SK-N-SH (cell line): ENCODE measurements around the gene LRTM2. TPM values are rescaled to one million over a fixed set of nuclear protein-coding genes. Genes with fewer than 3 reads are reported as not detected.
A peak's percentile ranks its signal among the peaks of the same experiment; 100 is the strongest.

Source experiments
- CTCF ChIA-PET: fragments of 300-600, 350-600 bp; formaldehyde crosslinking; extraction: SDS; loops from one replicate; lab custom pipeline; 2021; lab: Yijun Ruan, JAX
- POLR2A ChIA-PET: fragments of 350-600 bp; sonication (Branson Sonifier 250); formaldehyde crosslinking; extraction: SDS; loops from one replicate; lab custom pipeline; 2020; ENCODE audit warnings: antibody characterized with exemption, inconsistent platforms; lab: Yijun Ruan, JAX
- DNase-seq: peaks from one replicate; pipeline ENCODE4 v3.0.0; 2012
- H2AFZ ChIP-seq: fragments of 200-600 bp; sonication (generic); 2 replicates; pipeline ENCODE4 v1.8.1; 2016; ENCODE audit warnings: antibody characterized with exemption, mild to moderate bottlenecking, low read depth
- H3F3A ChIP-seq: fragments of 200-600 bp; sonication (generic); replicated peaks from 2 replicates; pipeline ENCODE3; 2016; ENCODE audit warnings: antibody characterized with exemption, mild to moderate bottlenecking; ENCODE audit not compliant: insufficient read depth
- H3K27ac ChIP-seq, 2 experiments: fragments of 200-500 bp in 1 of 2; fragments of 200-600 bp in 1 of 2; sonication (Bioruptor generic) in 1 of 2; sonication (generic), shearing (Covaris generic) in 1 of 2; 2 replicates each; pipeline versions ENCODE4 v1.5.1 to v1.6.1; 2014 to 2016; ENCODE audit warnings: low read depth in 2 of 2, inconsistent platforms in 1 of 2, low read length in 1 of 2, mild to moderate bottlenecking in 1 of 2, mixed read lengths in 1 of 2
- H3K27me3 ChIP-seq: fragments of 200-600 bp; sonication (generic), shearing (Covaris generic); 2 replicates; pipeline ENCODE4 v1.6.1; 2016; ENCODE audit warnings: mixed run types; ENCODE audit not compliant: insufficient read depth
- H3K36me3 ChIP-seq, 2 experiments: fragments of 200-500 bp in 1 of 2; fragments of 200-600 bp in 1 of 2; sonication (Bioruptor generic) in 1 of 2; sonication (generic) in 1 of 2; replicated peaks in 1 of 2; 2 replicates each; pipeline versions ENCODE3 to v1.5.1; 2014 to 2016; ENCODE audit warnings: low read length in 1 of 2, mild to moderate bottlenecking in 1 of 2; ENCODE audit not compliant: insufficient read depth in 2 of 2, control insufficient read depth in 1 of 2
- H3K4me1 ChIP-seq, 2 experiments: fragments of 200-500 bp in 1 of 2; fragments of 200-600 bp in 1 of 2; sonication (Bioruptor generic) in 1 of 2; sonication (generic), shearing (Covaris generic) in 1 of 2; 2 replicates each; pipeline versions ENCODE4 v1.5.1 to v1.6.1; 2014 to 2016; ENCODE audit warnings: low read depth in 1 of 2, low read length in 1 of 2, mixed run types in 1 of 2; ENCODE audit not compliant: insufficient read depth in 2 of 2, control insufficient read depth in 1 of 2
- H3K4me2 ChIP-seq: fragments of 200-600 bp; sonication (generic), shearing (Covaris generic); 2 replicates; pipeline ENCODE4 v1.6.1; 2017; ENCODE audit warnings: mixed run types
- H3K4me3 ChIP-seq, 2 experiments: fragments of 200-500 bp in 1 of 2; fragments of 200-600 bp in 1 of 2; sonication (Bioruptor generic) in 1 of 2; sonication (generic), shearing (Covaris generic) in 1 of 2; 2 replicates each; pipeline versions ENCODE4 v1.5.1 to v1.8.1; 2014 to 2016; ENCODE audit warnings: low read depth in 2 of 2, inconsistent platforms in 1 of 2, low read length in 1 of 2, mild to moderate bottlenecking in 1 of 2, mixed read lengths in 1 of 2, moderate library complexity in 1 of 2
- H3K79me2 ChIP-seq: fragments of 200-600 bp; sonication (generic); 2 replicates; pipeline ENCODE4 v1.8.1; 2017; ENCODE audit warnings: mild to moderate bottlenecking; ENCODE audit not compliant: insufficient read depth
- H3K9ac ChIP-seq: fragments of 200-600 bp; sonication (generic); 2 replicates; pipeline ENCODE4 v1.6.1; 2017; ENCODE audit warnings: mixed run types
- H3K9me2 ChIP-seq: fragments of 200-600 bp; sonication (generic); 2 replicates; pipeline ENCODE4 v1.6.1; 2017; ENCODE audit warnings: mixed run types
- H3K9me3 ChIP-seq: fragments of 200-600 bp; sonication (generic); 2 replicates; pipeline ENCODE4 v1.6.1; 2017; ENCODE audit warnings: mixed run types, mild to moderate bottlenecking, moderate library complexity
- H4K20me1 ChIP-seq: fragments of 200-600 bp; sonication (generic); 2 replicates; pipeline ENCODE4 v1.6.1; 2017; ENCODE audit warnings: mild to moderate bottlenecking, mixed run types; ENCODE audit not compliant: insufficient read depth
- CHD2 ChIP-seq: fragments of 150-350 bp; IDR thresholded peaks from 2 replicates; pipeline ENCODE4 v1.6.1; 2018; ENCODE audit warnings: low read length; ENCODE audit not compliant: partially characterized antibody
- ELF1 ChIP-seq: IDR thresholded peaks from 2 replicates; pipeline ENCODE4 v1.4.0; 2012
- FOSL2 ChIP-seq: IDR thresholded peaks from 2 replicates; pipeline ENCODE4 v1.4.0; 2012; ENCODE audit warnings: low read depth, mild to moderate bottlenecking, moderate library complexity, borderline replicate concordance
- FOXJ3 ChIP-seq: sonication (generic); formaldehyde crosslinking; IDR thresholded peaks from 2 replicates; pipeline ENCODE4 v1.5.1; 2020; ENCODE audit warnings: mild to moderate bottlenecking, missing genetic modification reagents
- GATA2 ChIP-seq: sonication (generic); formaldehyde crosslinking; IDR thresholded peaks from 2 replicates; pipeline ENCODE4 v1.5.0; 2020; ENCODE audit warnings: mild to moderate bottlenecking, missing genetic modification reagents
- JUND ChIP-seq: IDR thresholded peaks from 2 replicates; pipeline ENCODE4 v1.4.0; 2012
- MXI1 ChIP-seq: IDR thresholded peaks from 2 replicates; pipeline ENCODE4 v1.6.1; 2012; ENCODE audit warnings: mild to moderate bottlenecking, low read depth, low read length, improper control_type of control experiment
- RCOR1 ChIP-seq: fragments of 150-350 bp; IDR thresholded peaks from 2 replicates; pipeline ENCODE4 v1.6.1; 2017; ENCODE audit warnings: antibody characterized with exemption, low read length
- RFX5 ChIP-seq: IDR thresholded peaks from 2 replicates; pipeline ENCODE4 v1.6.1; 2012; ENCODE audit warnings: mild to moderate bottlenecking, improper control_type of control experiment, low read length
- SIN3A ChIP-seq: IDR thresholded peaks from 2 replicates; pipeline ENCODE4 v1.6.1; 2012; ENCODE audit warnings: low read depth, mild to moderate bottlenecking, low read length, moderate library complexity, borderline replicate concordance
- SMC3 ChIP-seq: IDR thresholded peaks from 2 replicates; pipeline ENCODE4 v1.6.1; 2012; ENCODE audit warnings: low read depth, low read length, improper control_type of control experiment
- TAF1 ChIP-seq: IDR thresholded peaks from 2 replicates; pipeline ENCODE4 v1.6.1; 2012; ENCODE audit warnings: low read depth, mild to moderate bottlenecking, low read length, moderate library complexity, borderline replicate concordance
- TEAD4 ChIP-seq: IDR thresholded peaks from 2 replicates; pipeline ENCODE4 v1.4.0; 2012; ENCODE audit warnings: mild to moderate bottlenecking, borderline replicate concordance; ENCODE audit not compliant: insufficient read depth
- YY1 ChIP-seq: IDR thresholded peaks from 2 replicates; pipeline ENCODE4 v1.4.0; 2012; ENCODE audit warnings: low read depth, mild to moderate bottlenecking
- WGBS: methylation state at CpG from one replicate; pipeline ENCODE4 v1.1.6; 2017; ENCODE audit warnings: low lambda C conversion rate; 5-methylcytosine and 5-hydroxymethylcytosine counted together
- polyA plus RNA-seq, 3 experiments: library from polyadenylated mRNA; depleted of rRNA; stranded (reverse); fragments of >200 nt; gene quantifications; 2 replicates each; pipeline ENCODE4 v1.2.3, GENCODE V29; 2012
- TF ChIP-seq, protein P1 (sequence below): IDR thresholded peaks from 2 replicates; pipeline ENCODE4 v1.4.0; 2012; ENCODE audit warnings: low read depth
- TF ChIP-seq, protein P2 (sequence below): fragments of 200-600 bp; sonication (generic); IDR thresholded peaks from 2 replicates; pipeline ENCODE4 v1.6.1; 2017; ENCODE audit warnings: antibody characterized with exemption, mild to moderate bottlenecking, moderate library complexity
- TF ChIP-seq, protein P3 (sequence below): fragments of 150-350 bp; IDR thresholded peaks from 2 replicates; pipeline ENCODE4 v1.6.1; 2017; ENCODE audit warnings: antibody characterized with exemption, low read length, low read depth, borderline replicate concordance

The LRTM2 gene
- polyA plus RNA-seq, 1 of the 3 experiments (the other 2 are of a cell fraction): not detected

DNA sequence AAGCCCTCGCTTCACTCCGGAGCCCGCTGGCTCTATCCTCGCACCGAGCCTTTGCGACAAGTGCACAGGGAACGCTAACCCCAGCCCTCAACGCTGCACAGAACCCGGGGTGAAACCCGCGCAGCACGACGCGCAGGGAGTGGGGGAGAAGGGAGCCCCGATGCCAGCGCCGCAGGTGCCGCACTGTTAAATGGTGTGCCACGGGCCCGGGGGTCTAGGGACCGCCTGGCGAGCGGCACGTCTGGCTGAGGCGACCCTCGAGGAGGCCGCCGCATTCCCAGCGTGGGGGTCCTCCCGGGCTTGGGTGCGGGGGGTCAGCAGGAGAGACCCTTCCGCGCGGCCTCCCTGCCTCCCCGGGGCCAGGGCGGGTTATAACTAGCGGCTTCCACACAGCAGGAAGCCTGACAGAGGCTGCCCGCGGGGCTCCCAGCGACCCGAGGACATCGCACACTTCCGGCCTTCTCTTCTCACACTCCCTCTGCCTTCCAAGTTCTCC, 23.8 kb upstream of the LRTM2 start:
- Histone ChIP-seq H3K4me3 (no peak overlapping the region), H3K4me2 (no peak overlapping the region), H2AFZ (peak overlapping the region; percentile 83), H3K79me2 (no peaks in the 10 kb centered on the region), H3K27me3 (no peaks in the 10 kb centered on the region), H3K27ac (peak overlapping the region in 1 of 2 experiments; percentile 34; a peak in 1 of 4 replicates), H3K9me2 (no peaks in the 10 kb centered on the region), H4K20me1 (no peaks in the 10 kb centered on the region), H3K36me3 (no peaks in the 10 kb centered on the region), H3F3A (no peaks in the 10 kb centered on the region), H3K9me3 (no peaks in the 10 kb centered on the region), H3K9ac (no peak overlapping the region), H3K4me1 (peaks cover 0 to 35% of the 10 kb centered on the region in 2 experiments; a peak in 1 of 4 replicates)
- WGBS: 71% methylated on average over 28 of the region's 43 CpGs
- no peak for DNase-seq
- POLR2A ChIA-PET: interaction anchor here (1.3 kb wide), 1 partner anchor 143 kb away, joined by 9 read pairs; no protein-coding TSS in a partner anchor
- TF ChIP-seq ELF1 (no peak), MXI1 (no peak), RCOR1 (no peak), TEAD4 (no peak), CHD2 (no peak), FOSL2 (no peak), YY1 (no peak), GATA2 (no peak), FOXJ3 (CRISPR knock-in tag) (no peak), TAF1 (no peak), JUND (no peak), SIN3A (no peak), RFX5 (no peak), SMC3 (no peak)
- TF ChIP-seq, protein P1, sequence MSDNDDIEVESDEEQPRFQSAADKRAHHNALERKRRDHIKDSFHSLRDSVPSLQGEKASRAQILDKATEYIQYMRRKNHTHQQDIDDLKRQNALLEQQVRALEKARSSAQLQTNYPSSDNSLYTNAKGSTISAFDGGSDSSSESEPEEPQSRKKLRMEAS: no peak
- TF ChIP-seq, protein P2, sequence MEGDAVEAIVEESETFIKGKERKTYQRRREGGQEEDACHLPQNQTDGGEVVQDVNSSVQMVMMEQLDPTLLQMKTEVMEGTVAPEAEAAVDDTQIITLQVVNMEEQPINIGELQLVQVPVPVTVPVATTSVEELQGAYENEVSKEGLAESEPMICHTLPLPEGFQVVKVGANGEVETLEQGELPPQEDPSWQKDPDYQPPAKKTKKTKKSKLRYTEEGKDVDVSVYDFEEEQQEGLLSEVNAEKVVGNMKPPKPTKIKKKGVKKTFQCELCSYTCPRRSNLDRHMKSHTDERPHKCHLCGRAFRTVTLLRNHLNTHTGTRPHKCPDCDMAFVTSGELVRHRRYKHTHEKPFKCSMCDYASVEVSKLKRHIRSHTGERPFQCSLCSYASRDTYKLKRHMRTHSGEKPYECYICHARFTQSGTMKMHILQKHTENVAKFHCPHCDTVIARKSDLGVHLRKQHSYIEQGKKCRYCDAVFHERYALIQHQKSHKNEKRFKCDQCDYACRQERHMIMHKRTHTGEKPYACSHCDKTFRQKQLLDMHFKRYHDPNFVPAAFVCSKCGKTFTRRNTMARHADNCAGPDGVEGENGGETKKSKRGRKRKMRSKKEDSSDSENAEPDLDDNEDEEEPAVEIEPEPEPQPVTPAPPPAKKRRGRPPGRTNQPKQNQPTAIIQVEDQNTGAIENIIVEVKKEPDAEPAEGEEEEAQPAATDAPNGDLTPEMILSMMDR: no peak
- TF ChIP-seq, protein P3, sequence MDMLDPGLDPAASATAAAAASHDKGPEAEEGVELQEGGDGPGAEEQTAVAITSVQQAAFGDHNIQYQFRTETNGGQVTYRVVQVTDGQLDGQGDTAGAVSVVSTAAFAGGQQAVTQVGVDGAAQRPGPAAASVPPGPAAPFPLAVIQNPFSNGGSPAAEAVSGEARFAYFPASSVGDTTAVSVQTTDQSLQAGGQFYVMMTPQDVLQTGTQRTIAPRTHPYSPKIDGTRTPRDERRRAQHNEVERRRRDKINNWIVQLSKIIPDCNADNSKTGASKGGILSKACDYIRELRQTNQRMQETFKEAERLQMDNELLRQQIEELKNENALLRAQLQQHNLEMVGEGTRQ: no peak
- CTCF ChIA-PET: interaction anchor here (1.0 to 17.5 kb wide), 19 partner anchors 8 to 240 kb away, joined by 3 to 605 read pairs (median 5); partner anchors contain the start of gene WNT5B
